ENCODE measurements around the gene AKT1. TPM values are rescaled to one million over a fixed set of nuclear protein-coding genes. Genes with fewer than 3 reads are reported as not detected.

Gene AKT1
- 74.3 and 78.7 TPM in 2 replicates for total RNA-seq (2014; rRNA removed; shearing (Covaris generic))
- polyA plus RNA-seq (2016; fragmentation: Nextera tagmentation; extraction: Ambion mirVana): 19.2 and 23.7 TPM in 2 replicates
- long read RNA-seq, partial matches to known transcripts: 3 of 4 reads
- long read RNA-seq, other reads (novel, unspliced or antisense): 0 of 4 reads

- H2AFZ ChIP-seq: peak within 1 kb of the TSS; percentile 93
- no peaks in the 10 kb centered on the region for H3K36me3 ChIP-seq (ENCODE audit: insufficient read depth)
- peaks cover 16% of the 10 kb centered on the region for H3K79me2 ChIP-seq (replicated peaks; ENCODE audit: insufficient read depth)
- ATAC-seq: no peak; the same call in 2 of the 3 replicates
- TF ChIP-seq CREB1 (CRISPR knock-in tag; IDR thresholded peaks at IDR 0.05; ENCODE audit: low read depth): no peak
- TF ChIP-seq POLR2AphosphoS5 (IDR thresholded peaks at IDR 0.05; ENCODE audit: low read depth): no peak
- TF ChIP-seq NANOG (IDR thresholded peaks at IDR 0.05; ENCODE audit: borderline replicate concordance): no peak
- TF ChIP-seq STAT1 (IDR thresholded peaks at IDR 0.05; ENCODE audit: unreplicated experiment): no peak
- no peak for TF ChIP-seq EZH2phosphoT487 (IDR thresholded peaks at IDR 0.05; ENCODE audit: unreplicated experiment)
- TF ChIP-seq, protein P1, sequence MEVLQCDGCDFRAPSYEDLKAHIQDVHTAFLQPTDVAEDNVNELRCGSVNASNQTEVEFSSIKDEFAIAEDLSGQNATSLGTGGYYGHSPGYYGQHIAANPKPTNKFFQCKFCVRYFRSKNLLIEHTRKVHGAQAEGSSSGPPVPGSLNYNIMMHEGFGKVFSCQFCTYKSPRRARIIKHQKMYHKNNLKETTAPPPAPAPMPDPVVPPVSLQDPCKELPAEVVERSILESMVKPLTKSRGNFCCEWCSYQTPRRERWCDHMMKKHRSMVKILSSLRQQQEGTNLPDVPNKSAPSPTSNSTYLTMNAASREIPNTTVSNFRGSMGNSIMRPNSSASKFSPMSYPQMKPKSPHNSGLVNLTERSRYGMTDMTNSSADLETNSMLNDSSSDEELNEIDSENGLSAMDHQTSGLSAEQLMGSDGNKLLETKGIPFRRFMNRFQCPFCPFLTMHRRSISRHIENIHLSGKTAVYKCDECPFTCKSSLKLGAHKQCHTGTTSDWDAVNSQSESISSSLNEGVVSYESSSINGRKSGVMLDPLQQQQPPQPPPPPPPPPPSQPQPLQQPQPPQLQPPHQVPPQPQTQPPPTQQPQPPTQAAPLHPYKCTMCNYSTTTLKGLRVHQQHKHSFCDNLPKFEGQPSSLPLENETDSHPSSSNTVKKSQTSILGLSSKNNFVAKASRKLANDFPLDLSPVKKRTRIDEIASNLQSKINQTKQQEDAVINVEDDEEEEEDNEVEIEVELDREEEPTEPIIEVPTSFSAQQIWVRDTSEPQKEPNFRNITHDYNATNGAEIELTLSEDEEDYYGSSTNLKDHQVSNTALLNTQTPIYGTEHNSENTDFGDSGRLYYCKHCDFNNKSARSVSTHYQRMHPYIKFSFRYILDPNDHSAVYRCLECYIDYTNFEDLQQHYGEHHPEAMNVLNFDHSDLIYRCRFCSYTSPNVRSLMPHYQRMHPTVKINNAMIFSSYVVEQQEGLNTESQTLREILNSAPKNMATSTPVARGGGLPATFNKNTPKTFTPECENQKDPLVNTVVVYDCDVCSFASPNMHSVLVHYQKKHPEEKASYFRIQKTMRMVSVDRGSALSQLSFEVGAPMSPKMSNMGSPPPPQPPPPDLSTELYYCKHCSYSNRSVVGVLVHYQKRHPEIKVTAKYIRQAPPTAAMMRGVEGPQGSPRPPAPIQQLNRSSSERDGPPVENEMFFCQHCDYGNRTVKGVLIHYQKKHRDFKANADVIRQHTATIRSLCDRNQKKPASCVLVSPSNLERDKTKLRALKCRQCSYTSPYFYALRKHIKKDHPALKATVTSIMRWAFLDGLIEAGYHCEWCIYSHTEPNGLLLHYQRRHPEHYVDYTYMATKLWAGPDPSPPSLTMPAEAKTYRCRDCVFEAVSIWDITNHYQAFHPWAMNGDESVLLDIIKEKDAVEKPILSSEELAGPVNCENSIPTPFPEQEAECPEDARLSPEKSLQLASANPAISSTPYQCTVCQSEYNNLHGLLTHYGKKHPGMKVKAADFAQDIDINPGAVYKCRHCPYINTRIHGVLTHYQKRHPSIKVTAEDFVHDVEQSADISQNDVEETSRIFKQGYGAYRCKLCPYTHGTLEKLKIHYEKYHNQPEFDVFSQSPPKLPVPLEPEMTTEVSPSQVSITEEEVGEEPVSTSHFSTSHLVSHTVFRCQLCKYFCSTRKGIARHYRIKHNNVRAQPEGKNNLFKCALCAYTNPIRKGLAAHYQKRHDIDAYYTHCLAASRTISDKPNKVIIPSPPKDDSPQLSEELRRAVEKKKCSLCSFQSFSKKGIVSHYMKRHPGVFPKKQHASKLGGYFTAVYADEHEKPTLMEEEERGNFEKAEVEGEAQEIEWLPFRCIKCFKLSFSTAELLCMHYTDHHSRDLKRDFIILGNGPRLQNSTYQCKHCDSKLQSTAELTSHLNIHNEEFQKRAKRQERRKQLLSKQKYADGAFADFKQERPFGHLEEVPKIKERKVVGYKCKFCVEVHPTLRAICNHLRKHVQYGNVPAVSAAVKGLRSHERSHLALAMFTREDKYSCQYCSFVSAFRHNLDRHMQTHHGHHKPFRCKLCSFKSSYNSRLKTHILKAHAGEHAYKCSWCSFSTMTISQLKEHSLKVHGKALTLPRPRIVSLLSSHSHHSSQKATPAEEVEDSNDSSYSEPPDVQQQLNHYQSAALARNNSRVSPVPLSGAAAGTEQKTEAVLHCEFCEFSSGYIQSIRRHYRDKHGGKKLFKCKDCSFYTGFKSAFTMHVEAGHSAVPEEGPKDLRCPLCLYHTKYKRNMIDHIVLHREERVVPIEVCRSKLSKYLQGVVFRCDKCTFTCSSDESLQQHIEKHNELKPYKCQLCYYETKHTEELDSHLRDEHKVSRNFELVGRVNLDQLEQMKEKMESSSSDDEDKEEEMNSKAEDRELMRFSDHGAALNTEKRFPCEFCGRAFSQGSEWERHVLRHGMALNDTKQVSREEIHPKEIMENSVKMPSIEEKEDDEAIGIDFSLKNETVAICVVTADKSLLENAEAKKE (CRISPR knock-in tag; IDR thresholded peaks at IDR 0.05): no peak
- TF ChIP-seq ZNF331 (CRISPR knock-in tag; IDR thresholded peaks at IDR 0.05; ENCODE audit: low read depth): no peak
- no peak for TF ChIP-seq EZH2 (IDR thresholded peaks at IDR 0.05; ENCODE audit: low read depth, unreplicated experiment)
- H3K4me2 ChIP-seq: peak within 1 kb of the TSS; percentile 88
- Mint-ChIP-seq H3K4me1 (peaks cover 43% of the 10 kb centered on the region), H3K27me3 (ENCODE audit: insufficient read depth, low read depth, poor library complexity) (peaks cover 45% of the 10 kb centered on the region), H3K27ac (no peak within 1 kb of the TSS), H3K9me3 (no peaks in the 10 kb centered on the region), H3K4me3 (peak within 1 kb of the TSS; percentile 76), H3K36me3 (ENCODE audit: low read depth) (peaks cover 3% of the 10 kb centered on the region; the same call in 2 of the 3 replicates)
- H4K20me1 ChIP-seq (replicated peaks; ENCODE audit: insufficient read depth): peaks cover 15% of the 10 kb centered on the region; the same call in 1 of the 2 replicates
- peak; percentile 45 for DNase-seq (ENCODE audit: low spot score)
- H3K9me2 ChIP-seq (ENCODE audit: insufficient read depth): no peaks in the 10 kb centered on the region
- H3K4me1 ChIP-seq (ENCODE audit: insufficient read depth): peaks cover 34% of the 10 kb centered on the region
- no peak within 1 kb of the TSS for H3K27ac ChIP-seq (ENCODE audit: low read depth)
- H3K27me3 ChIP-seq (ENCODE audit: insufficient read depth): peaks cover 43% of the 10 kb centered on the region
- H3K4me3 ChIP-seq: peak within 1 kb of the TSS; percentile 74
- H3F3A ChIP-seq (replicated peaks; ENCODE audit: low read depth): peaks cover 12% of the 10 kb centered on the region; the same call in 1 of the 2 replicates
Measured at GRCh38 chr14:104794993-104795780, at the start of gene AKT1. Gene AKT1 (minus strand): TSS chr14:104795748. CDS start chr14:104792643, 3,105 bp downstream.

Data from GM23338 (cell line).